ENCODE results near the gene STUM. TPM values are rescaled to one million over a fixed set of nuclear protein-coding genes. Genes with fewer than 3 reads are reported as not detected.

STUM gene
- total RNA-seq, 2 experiments from 2014 or later = not detected

DNA sequence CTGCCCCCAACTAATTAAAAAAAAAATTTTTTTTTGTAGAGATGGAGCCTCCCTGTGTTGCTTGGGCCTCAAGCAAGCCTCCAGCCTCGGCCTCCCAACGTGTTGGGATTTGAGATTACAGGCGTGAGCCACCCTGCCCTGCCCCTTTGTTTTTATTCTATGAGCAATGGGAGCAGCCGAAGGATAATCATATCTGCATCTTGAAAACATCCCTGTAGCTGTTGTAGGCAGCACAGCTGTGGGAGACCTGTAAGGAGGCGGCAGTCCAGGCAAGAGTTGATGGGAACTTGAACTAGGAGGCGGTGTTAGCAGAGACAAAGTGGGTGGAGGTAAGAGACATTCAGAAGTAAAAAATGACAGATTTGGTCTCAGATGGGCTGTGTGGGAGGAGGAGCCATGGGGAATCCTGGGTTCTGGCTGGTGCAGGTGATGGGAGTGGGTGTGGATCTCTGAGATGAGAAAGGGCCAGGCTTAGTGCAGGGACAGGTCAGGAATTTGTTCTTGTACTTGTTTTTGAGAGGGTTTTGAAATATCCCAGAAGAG lies 31.3 kb downstream of the STUM start:
- no peak overlapping the region for H3K27ac Mint-ChIP-seq
- ChIA-PET CTCF (interaction anchor here (1.3 to 2.6 kb wide), 2 partner anchors 29 to 32 kb away, joined by 3 to 8 read pairs; partner anchors contain the start of gene STUM), POLR2A (no interaction called here)
- no peaks in the 10 kb centered on the region for H3K9me3 Mint-ChIP-seq
- no peaks in the 10 kb centered on the region for H3K27me3 Mint-ChIP-seq
- intact Hi-C loops (cut with micrococcal nuclease) = no loop called here
- no peak for DNase-seq
- H3K4me3 Mint-ChIP-seq = no peak overlapping the region
- no peaks in the 10 kb centered on the region for H3K4me1 Mint-ChIP-seq (ENCODE audit: low read depth)
- H3K36me3 Mint-ChIP-seq = no peaks in the 10 kb centered on the region

GRCh38 chr1:226580625-226581270 lies 32.2 kb downstream of the STUM start:
- no peak for DNase-seq
- ChIA-PET CTCF (interaction anchor here (1.3 to 2.6 kb wide), 2 partner anchors 28 to 32 kb away, joined by 3 to 8 read pairs; partner anchors contain the start of gene STUM), POLR2A (interaction anchor here (0.6 kb wide), 1 partner anchor 9 kb away, joined by 3 read pairs; no protein-coding TSS in a partner anchor)
- no peaks in the 10 kb centered on the region for H3K27me3 Mint-ChIP-seq
- no peak overlapping the region for H3K4me3 Mint-ChIP-seq
- intact Hi-C loops (cut with micrococcal nuclease) = no loop called here
- H3K4me1 Mint-ChIP-seq (ENCODE audit: low read depth) = no peaks in the 10 kb centered on the region
- H3K9me3 Mint-ChIP-seq = no peaks in the 10 kb centered on the region
- H3K36me3 Mint-ChIP-seq = no peaks in the 10 kb centered on the region
- no peak overlapping the region for H3K27ac Mint-ChIP-seq

GRCh38 chr1:226581650-226582330 lies 33.2 kb downstream of the STUM start:
- Mint-ChIP-seq H3K4me1 (ENCODE audit: low read depth) (no peaks in the 10 kb centered on the region), H3K27ac (no peak overlapping the region), H3K9me3 (no peaks in the 10 kb centered on the region), H3K36me3 (no peaks in the 10 kb centered on the region), H3K4me3 (no peak overlapping the region), H3K27me3 (no peaks in the 10 kb centered on the region)
- CTCF ChIA-PET = interaction anchor here (1.3 to 2.6 kb wide), 2 partner anchors 27 kb away, joined by 7 to 8 read pairs; no protein-coding TSS in a partner anchor
- intact Hi-C loops (cut with micrococcal nuclease) = no loop called here
- POLR2A ChIA-PET = no interaction called here
- DNase-seq = no peak

- no peaks in the 10 kb centered on the region for H3K36me3 Mint-ChIP-seq
- no peaks in the 10 kb centered on the region for H3K27me3 Mint-ChIP-seq
- H3K4me3 Mint-ChIP-seq = no peak overlapping the region
- ChIA-PET POLR2A (no interaction called here), CTCF (interaction anchor here (1.3 kb wide), 1 partner anchor 26 kb away, joined by 7 read pairs; no protein-coding TSS in a partner anchor)
- no peak overlapping the region for H3K27ac Mint-ChIP-seq
- intact Hi-C loops (cut with micrococcal nuclease) = no loop called here
- H3K9me3 Mint-ChIP-seq = no peaks in the 10 kb centered on the region
- DNase-seq = no peak
- no peaks in the 10 kb centered on the region for H3K4me1 Mint-ChIP-seq (ENCODE audit: low read depth)
Observed at GRCh38 chr1:226582966-226583365, 34.4 kb downstream of the STUM start.

DNA sequence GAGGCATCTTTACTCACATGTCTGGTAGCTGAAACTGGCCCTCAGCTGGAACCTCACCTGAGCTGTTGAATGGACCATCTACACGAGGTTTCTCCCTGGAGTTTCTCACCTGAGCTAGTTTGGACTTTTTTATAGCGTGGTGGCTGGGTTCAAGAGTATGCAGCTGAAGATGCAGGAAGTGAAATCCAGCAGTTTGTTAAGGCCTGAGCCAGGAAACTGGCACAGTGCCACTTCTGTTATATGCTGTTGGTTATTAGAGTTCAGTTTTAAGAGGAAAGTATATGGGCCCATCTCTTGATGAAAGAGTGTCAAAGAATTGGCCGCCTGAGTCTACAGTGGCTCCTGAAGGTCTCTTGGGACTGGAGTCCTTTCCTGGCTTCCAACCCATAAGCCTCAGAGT lies 35.6 kb downstream of the STUM start:
- intact Hi-C loops (cut with micrococcal nuclease) = no loop called here
- Mint-ChIP-seq H3K4me3 (no peak overlapping the region), H3K9me3 (no peaks in the 10 kb centered on the region), H3K4me1 (ENCODE audit: low read depth) (no peaks in the 10 kb centered on the region), H3K36me3 (no peaks in the 10 kb centered on the region), H3K27ac (no peak overlapping the region), H3K27me3 (no peaks in the 10 kb centered on the region)
- DNase-seq = no peak
- ChIA-PET CTCF (interaction anchor here (1.6 kb wide), 1 partner anchor 20 kb away, joined by 4 read pairs; no protein-coding TSS in a partner anchor), POLR2A (no interaction called here)

DNA sequence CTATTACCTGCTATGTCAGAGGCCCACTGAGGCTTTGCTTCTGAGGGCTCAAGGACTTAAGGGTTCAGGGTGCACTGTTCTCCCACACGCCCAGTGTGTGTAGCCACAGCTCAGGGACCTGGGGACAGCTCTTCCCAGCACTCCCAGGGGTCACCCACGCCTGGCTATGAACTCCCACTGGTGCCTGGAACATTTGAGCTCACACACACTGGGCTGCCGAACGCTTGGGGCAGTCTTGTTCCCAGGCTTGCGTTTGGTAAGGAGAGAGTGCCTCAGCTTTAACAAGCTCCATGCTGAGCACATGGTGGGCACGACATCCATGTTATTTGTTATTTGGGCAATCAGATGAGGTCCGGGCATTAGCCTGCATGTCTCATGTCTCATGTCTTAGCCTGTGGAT lies 37.6 kb downstream of the STUM start:
- intact Hi-C loops (cut with micrococcal nuclease) = no loop called here
- DNase-seq = no peak
- Mint-ChIP-seq H3K9me3 (no peaks in the 10 kb centered on the region), H3K27ac (no peak overlapping the region), H3K36me3 (no peaks in the 10 kb centered on the region), H3K4me1 (ENCODE audit: low read depth) (no peaks in the 10 kb centered on the region), H3K4me3 (no peak overlapping the region), H3K27me3 (no peaks in the 10 kb centered on the region)
- POLR2A ChIA-PET = no interaction called here
- CTCF ChIA-PET = interaction anchor here (1.5 to 1.6 kb wide), 2 partner anchors 18 to 22 kb away, joined by 4 to 8 read pairs; no protein-coding TSS in a partner anchor

- Mint-ChIP-seq H3K4me1 (ENCODE audit: low read depth) (no peaks in the 10 kb centered on the region), H3K27ac (no peak overlapping the region), H3K9me3 (no peaks in the 10 kb centered on the region), H3K27me3 (no peaks in the 10 kb centered on the region), H3K36me3 (no peaks in the 10 kb centered on the region), H3K4me3 (no peak overlapping the region)
- intact Hi-C loops (cut with micrococcal nuclease) = no loop called here
- POLR2A ChIA-PET = no interaction called here
- CTCF ChIA-PET = interaction anchor here (1.0 to 1.5 kb wide), 2 partner anchors 22 to 40 kb away, joined by 3 to 8 read pairs; no protein-coding TSS in a partner anchor
- no peak for DNase-seq
Observed at GRCh38 chr1:226586650-226587422, 38.3 kb downstream of the STUM start.

- intact Hi-C loops (cut with micrococcal nuclease) = no loop called here
- no peak for DNase-seq
- POLR2A ChIA-PET = no interaction called here
- no peaks in the 10 kb centered on the region for H3K27me3 Mint-ChIP-seq
- H3K4me3 Mint-ChIP-seq = no peak overlapping the region
- H3K27ac Mint-ChIP-seq = no peak overlapping the region
- H3K9me3 Mint-ChIP-seq = no peaks in the 10 kb centered on the region
- H3K4me1 Mint-ChIP-seq (ENCODE audit: low read depth) = no peaks in the 10 kb centered on the region
- no peaks in the 10 kb centered on the region for H3K36me3 Mint-ChIP-seq
- CTCF ChIA-PET = no interaction called here
Observed at GRCh38 chr1:226588484-226588883, 39.9 kb downstream of the STUM start.

- intact Hi-C loops (cut with micrococcal nuclease) = no loop called here
- CTCF ChIA-PET = no interaction called here
- Mint-ChIP-seq H3K27me3 (no peaks in the 10 kb centered on the region), H3K27ac (no peak overlapping the region), H3K4me3 (no peak overlapping the region), H3K9me3 (no peaks in the 10 kb centered on the region), H3K36me3 (no peaks in the 10 kb centered on the region), H3K4me1 (ENCODE audit: low read depth) (no peaks in the 10 kb centered on the region)
- POLR2A ChIA-PET = interaction anchor here (0.6 kb wide), 1 partner anchor 9 kb away, joined by 3 read pairs; no protein-coding TSS in a partner anchor
- DNase-seq = no peak
Observed at GRCh38 chr1:226589008-226589733, 40.6 kb downstream of the STUM start.

DNA sequence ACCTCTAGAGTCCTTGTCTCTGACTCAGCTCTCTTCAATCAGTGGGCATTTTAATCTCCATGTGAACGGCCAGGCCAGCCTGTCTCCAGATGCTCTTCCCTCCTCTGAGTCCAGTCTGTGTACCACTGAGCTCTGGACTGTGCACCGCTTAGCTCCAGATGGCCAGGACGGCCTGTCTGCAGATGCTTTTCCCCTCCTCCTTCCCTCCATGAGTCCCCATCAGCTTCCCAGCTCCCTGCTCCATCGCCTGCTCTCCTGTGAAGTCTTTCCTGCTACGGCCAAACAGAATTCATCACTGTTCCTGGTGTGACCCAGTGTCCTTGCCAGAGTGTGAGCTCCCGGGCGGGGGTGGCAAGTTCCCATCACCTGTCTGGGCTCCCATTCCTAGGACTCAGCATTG lies 42.0 kb downstream of the STUM start:
- DNase-seq = no peak
- Mint-ChIP-seq H3K9me3 (no peaks in the 10 kb centered on the region), H3K36me3 (no peaks in the 10 kb centered on the region), H3K27me3 (no peaks in the 10 kb centered on the region), H3K4me3 (no peak overlapping the region), H3K4me1 (ENCODE audit: low read depth) (no peaks in the 10 kb centered on the region), H3K27ac (no peak overlapping the region)
- CTCF ChIA-PET = no interaction called here
- intact Hi-C loops (cut with micrococcal nuclease) = no loop called here
- POLR2A ChIA-PET = no interaction called here

DNA sequence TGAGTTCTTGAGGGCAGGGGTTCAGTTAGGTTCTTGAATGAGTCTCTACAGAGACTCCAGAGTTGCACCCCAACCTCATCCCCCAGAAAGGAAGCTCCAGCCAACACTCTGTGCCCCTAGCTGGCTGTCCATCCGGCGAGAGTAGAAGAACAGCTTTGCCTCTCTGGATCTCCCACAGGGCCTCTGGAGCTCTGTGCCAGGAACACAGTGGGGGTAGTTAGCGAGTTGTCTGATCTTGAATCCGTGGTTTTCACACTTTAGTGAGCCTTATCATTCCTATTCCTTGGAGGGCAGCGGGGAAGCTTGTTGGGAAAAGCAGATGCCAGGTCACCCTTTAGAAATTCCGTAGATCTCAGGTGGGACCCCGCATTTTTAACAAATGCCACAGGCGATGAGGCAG lies 45.0 kb downstream of the STUM start:
- Mint-ChIP-seq H3K4me1 (ENCODE audit: low read depth) (no peaks in the 10 kb centered on the region), H3K4me3 (no peak overlapping the region), H3K9me3 (no peaks in the 10 kb centered on the region), H3K27me3 (peaks cover 4% of the 10 kb centered on the region), H3K36me3 (no peaks in the 10 kb centered on the region), H3K27ac (no peak overlapping the region)
- POLR2A ChIA-PET = no interaction called here
- CTCF ChIA-PET = interaction anchor here (1.2 kb wide), 1 partner anchor 46 kb away, joined by 4 read pairs; no protein-coding TSS in a partner anchor
- DNase-seq = no peak
- intact Hi-C loops (cut with micrococcal nuclease) = no loop called here

Measured in activated CD4-positive, alpha-beta memory T cell treated with anti-CD3 and anti-CD28 coated beads for 36 hours (primary cell).